ENCODE measurements around the gene DEPDC7.
A peak's percentile ranks its signal among the peaks of the same experiment; 100 is the strongest.

DEPDC7 gene

DNA sequence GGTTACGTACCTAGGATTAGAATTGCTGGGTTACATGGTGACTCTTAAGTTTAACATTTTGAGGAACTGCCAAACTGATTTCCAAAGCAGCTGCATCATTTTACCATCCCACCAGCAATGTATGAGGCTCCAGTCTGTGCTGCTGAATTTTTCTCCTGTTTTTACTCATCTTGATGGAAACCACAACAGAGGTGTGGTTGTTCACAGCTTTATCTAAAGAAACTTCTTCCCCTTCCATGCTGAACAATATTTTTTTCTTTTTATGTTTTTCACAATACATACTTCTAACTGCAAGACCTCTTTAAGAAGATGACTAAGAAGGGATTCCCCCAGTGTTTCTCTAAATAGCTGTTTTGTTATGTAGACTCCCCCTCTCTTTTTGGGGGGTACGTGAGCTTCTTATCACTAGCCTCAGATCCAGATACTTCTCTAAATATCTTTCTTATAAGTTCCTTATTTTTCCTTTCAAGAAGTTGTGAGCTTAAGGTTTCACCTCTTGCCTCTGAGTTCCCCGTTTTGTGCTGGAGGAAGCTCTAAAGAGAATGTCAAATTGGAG lies 47.7 kb downstream of the DEPDC7 start:
- peak; percentile 69 for DNase-seq

DNA sequence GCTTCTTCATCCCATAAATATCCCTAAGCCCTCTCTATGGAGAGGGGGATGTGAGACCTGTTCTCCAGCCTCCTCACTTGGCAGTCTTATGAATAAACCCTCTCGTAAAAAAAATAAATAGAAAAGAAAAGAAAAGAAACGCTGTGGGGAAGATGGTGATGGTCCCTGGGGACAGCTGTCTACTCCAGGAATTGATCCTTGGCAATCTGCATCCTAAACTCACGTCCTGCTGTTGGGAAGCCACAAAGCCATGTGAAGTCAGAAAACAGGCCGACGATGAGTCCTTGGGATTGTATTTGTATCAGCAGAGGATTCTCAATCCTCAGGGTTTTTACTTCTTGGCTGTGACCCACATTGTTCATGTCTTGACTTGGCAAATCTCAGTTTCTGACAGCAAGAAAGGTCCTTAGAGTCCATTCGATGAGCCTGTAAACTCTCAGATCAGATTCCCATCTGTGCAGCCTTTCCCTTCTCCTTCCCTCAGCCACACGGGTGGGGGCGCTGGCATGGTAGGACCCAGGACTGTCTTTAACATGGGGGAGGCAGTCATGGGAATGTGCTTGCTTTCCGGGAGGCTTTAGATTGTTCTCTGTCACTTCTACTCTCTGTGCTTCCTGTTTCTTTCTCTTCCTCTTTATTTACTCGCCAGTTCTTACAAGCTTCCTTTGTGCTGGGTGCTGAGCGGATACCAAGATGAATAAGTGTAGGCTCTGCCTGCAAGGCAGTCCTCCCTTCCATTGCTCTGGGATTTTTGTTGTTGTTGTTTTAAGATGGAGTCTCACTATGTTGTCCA lies 48.6 kb downstream of the DEPDC7 start:
- DNase-seq, result peak; percentile 67

DNA sequence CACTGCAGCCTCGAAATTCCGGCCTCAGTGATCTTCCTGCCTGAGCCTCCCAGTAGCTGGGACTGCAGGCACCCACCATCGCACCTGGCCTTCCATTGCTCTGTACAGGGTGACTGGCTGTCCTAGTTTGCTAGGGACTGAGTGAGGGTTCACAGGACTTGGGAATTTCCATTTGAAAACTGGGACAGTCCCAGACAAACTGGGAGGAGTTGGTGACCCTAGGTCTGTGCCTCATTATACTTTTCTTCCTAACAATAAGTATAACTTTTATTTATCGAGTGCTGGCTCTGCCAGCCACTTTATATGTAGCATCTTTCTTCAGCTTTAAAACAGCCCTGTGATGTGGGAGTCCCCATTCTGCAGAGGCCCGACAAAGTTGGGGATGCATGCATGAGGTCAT lies 49.2 kb downstream of the DEPDC7 start:
- DNase-seq, result peak; percentile 1

DNA sequence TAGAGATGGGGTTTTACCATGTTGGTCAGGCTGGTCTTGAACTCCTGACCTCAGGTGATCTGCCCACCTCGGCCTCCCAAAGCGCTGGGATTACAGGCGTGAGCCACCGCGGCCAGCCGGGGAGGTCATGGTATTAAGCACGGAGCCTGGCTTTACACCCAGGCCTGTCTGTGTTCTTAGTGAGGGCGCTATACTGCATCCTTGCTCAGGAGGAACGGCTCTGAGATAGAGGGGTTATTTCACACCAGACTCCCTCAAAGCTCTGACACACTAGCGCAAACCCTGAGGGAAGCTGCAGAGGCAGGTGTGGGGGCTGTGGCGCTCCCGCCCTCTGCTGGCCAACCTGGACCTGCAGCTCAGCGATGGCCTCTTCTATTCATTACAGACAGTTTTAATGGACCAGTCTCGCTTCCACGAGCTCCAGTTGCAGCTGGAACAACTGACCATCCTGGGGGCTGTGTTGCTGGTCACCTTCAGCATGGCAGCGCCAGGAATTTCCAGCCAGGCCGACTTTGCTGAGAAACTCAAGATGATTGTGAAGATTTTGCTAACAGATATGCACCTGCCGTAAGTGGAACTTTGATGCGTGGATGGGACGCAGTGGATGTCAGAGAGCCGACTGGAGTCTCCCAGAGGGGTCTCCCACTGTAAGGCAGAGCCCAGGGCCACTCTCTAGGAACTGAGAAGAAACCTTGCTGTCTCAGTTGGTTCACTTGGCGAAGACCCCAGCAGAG lies 49.9 kb downstream of the DEPDC7 start:
- DNase-seq, result peak; percentile 48

DNA sequence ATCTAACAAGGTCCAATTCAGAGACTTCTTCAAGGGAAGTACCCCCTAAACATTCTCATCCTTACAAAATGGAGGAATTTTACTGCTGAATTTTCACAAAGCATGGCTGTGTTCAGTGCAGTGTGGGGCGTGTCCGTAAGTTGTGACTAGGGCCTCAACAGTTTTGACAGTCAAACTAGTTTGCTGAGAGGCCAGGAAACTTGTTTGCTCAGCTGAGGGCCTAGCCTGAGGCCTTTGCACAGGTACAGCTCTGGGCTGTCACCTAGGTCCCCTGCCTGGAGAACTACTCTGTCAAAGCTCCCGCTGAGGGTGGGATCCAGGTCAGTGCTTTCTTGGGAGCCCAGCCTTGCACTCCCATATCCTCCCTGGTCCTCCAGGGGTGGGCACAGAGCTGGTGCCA lies 51.6 kb downstream of the DEPDC7 start:
- no peak for DNase-seq

DNA sequence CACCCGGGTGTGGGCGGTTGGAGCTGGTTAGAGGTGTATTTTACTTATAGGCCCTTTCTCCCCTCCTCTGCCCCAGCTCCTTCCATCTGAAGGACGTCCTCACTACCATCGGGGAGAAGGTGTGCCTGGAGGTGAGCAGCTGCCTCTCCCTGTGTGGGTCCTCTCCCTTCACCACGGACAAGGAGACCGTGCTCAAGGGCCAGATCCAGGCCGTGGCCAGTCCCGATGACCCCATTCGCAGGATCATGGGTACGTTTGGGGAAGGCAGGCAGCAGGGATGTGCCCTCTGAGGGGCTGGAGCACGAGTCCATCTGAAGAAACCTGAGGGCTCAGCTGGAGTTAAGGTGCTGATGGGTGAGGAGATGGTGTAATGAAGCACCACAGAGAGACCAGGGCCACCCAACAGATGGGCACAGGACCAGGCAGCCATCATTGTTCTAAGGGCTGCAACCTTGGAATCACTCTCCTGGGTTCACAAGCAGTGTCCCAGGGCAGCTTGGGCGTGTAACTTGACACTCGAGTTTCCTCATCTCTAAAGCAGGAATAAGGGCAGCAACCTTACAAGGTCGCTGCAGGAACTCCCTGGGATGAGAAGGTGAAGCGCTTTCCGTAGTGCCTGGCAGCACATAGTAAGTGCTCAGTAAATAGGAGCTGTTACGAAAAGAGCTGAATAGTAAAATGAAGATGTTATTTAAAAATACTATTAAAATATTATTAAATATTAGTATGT lies 53.1 kb downstream of the DEPDC7 start:
- no peak for DNase-seq

DNA sequence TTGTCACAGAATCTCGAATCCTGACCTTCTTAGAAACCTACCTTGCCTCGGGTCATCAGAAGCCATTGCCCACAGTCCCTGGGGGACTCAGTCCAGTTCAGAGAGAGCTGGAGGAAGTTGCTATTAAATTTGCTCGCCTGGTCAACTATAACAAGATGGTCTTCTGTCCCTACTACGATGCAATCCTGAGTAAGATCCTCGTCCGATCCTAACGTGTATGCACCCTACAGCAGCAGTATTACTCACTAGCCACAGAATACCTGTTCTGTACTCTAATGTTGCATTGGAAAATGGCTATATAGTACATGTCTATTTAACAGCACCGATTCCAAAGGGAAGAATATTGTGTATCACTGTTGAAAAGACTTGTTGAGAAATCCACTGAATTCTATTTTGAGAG lies 56.8 kb downstream of the DEPDC7 start:
- no peak for DNase-seq
